HG03103 (cell line): ENCODE data around the gene ACTN4.
"Not testable (repeated sequence)": the region's sequence is repeated elsewhere in the genome, so short reads cannot be mapped to it uniquely, and the experiment has no call there.

ENCODE experiments used
- ATAC-seq: cut with Tn5 transposase; IDR thresholded peaks from one replicate; pipeline ENCODE4 v1.9.1; 2021; ENCODE audit warnings: low read depth; ENCODE audit not compliant: unreplicated experiment

The ACTN4 gene

GRCh38 chr19:38760805-38761517 is 113.5 kb downstream of the ACTN4 start:
- not testable (repeated sequence) for ATAC-seq

- not testable (repeated sequence) for ATAC-seq
These were observed 114.5 kb downstream of the ACTN4 start for GRCh38 chr19:38761884-38762389.

- ATAC-seq, result no peak
These were observed 116.4 kb downstream of the ACTN4 start for GRCh38 chr19:38763795-38764220.

GRCh38 chr19:38765214-38765613 is 117.8 kb downstream of the ACTN4 start:
- ATAC-seq, result no peak

GRCh38 chr19:38766276-38767047 is 119.0 kb downstream of the ACTN4 start:
- no peak for ATAC-seq

- peak; percentile 47 for ATAC-seq
These were observed 122.3 kb downstream of the ACTN4 start for GRCh38 chr19:38769635-38770211.

GRCh38 chr19:38770228-38770948 is 122.9 kb downstream of the ACTN4 start:
- ATAC-seq, result not testable (repeated sequence)

GRCh38 chr19:38770949-38771275 is 123.5 kb downstream of the ACTN4 start:
- ATAC-seq, result not testable (repeated sequence)

- not testable (repeated sequence) for ATAC-seq
These were observed 124.1 kb downstream of the ACTN4 start for GRCh38 chr19:38771569-38771968.

GRCh38 chr19:38773469-38774177 is 126.2 kb downstream of the ACTN4 start, which contains the start of gene LGALS7:
Gene LGALS7 (minus strand): TSS chr19:38773517. CDS start chr19:38773492, 25 bp downstream.
- ATAC-seq, result no peak

GRCh38 chr19:38774181-38774950 is 126.9 kb downstream of the ACTN4 start:
- no peak for ATAC-seq

GRCh38 chr19:38778733-38779132 is 131.3 kb downstream of the ACTN4 start:
- no peak for ATAC-seq

GRCh38 chr19:38780443-38780842 is 133.0 kb downstream of the ACTN4 start:
- ATAC-seq, result no peak

- ATAC-seq, result no peak
These were observed 133.6 kb downstream of the ACTN4 start for GRCh38 chr19:38781058-38781457.
